ENCODE results near the gene ZNRD2. TPM values are rescaled to one million over a fixed set of nuclear protein-coding genes. Genes with fewer than 3 reads are reported as not detected.

Gene ZNRD2
- total RNA-seq, 4 donors from 2014 or later, result 16.5 to 25.7 (median 25.4) TPM

DNA sequence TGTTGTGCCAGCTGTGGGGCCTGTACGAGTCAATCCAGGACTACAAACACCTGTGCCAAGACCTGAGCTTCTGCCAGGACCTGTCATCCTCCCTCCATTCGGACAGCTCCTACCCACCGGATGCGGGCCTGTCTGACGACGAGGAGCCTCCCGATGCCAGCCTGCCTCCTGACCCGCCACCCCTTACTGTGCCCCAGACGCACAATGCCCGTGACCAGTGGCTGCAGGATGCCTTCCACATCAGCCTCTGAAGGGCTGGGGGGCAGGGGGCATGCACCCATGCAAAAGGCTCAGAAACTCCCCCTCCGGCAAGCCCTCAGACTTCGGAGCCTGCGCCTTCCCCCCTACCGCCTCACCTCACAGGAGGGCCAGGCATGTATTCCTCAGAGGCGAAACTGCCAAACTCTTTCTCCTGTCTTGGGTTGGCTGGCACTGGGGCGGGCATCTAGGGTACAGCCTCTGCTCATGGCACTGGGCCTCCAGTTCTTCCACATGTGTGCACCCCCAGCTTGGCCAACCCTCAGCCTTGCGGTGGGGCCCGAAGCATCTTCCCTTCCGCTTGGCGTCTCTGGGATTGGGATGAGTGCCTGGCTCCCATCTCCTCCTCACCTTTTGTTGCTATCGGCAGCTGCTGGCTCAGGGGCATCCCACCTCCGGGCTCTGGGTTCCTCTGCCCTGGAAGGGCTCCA is 3.3 kb downstream of the ZNRD2 start:
- H3K27ac ChIP-seq, result peak overlapping the region; percentile 90 to 97 (median 94)
- H3K36me3 ChIP-seq, result no peaks in the 10 kb centered on the region
- DNase-seq, result no peak
- peaks cover 10 to 68% (median 45%) of the 10 kb centered on the region in 4 donors for H3K4me1 ChIP-seq
- H3K4me3 ChIP-seq, result peak overlapping the region; percentile 77 to 96 (median 87)
- TF ChIP-seq POLR2A (IDR thresholded peaks at IDR 0.05), result no peak
- TF ChIP-seq CTCF (IDR thresholded peaks at IDR 0.05), result no peak
- no peaks in the 10 kb centered on the region for H3K27me3 ChIP-seq
- H3K9me3 ChIP-seq, result no peaks in the 10 kb centered on the region

- H3K9me3 ChIP-seq, result no peaks in the 10 kb centered on the region
- H3K4me3 ChIP-seq, result peak overlapping the region; percentile 77 to 96 (median 87)
- H3K27me3 ChIP-seq, result no peaks in the 10 kb centered on the region
- DNase-seq, result peak; percentile 84 to 94 (median 94)
- H3K36me3 ChIP-seq, result no peaks in the 10 kb centered on the region
- H3K27ac ChIP-seq, result peak overlapping the region; percentile 90 to 97 (median 94)
- TF ChIP-seq POLR2A (IDR thresholded peaks at IDR 0.05), result peak; percentile 17 to 56
- peak; percentile 88 to 100 (median 95) for TF ChIP-seq CTCF (IDR thresholded peaks at IDR 0.05)
- peaks cover 10 to 67% (median 40%) of the 10 kb centered on the region in 4 donors for H3K4me1 ChIP-seq
These were observed 4.0 kb downstream of the ZNRD2 start for GRCh38 chr11:65574109-65574810.

- Histone ChIP-seq H3K9me3 (no peaks in the 10 kb centered on the region), H3K4me3 (peak overlapping the region; percentile 77 to 96 (median 87)), H3K27me3 (no peaks in the 10 kb centered on the region), H3K4me1 (peaks cover 10 to 73% (median 40%) of the 10 kb centered on the region in 4 donors), H3K36me3 (peaks cover 0 to 7% (median 0%) of the 10 kb centered on the region in 3 donors), H3K27ac (peak overlapping the region; percentile 90 to 97 (median 94))
- TF ChIP-seq CTCF (IDR thresholded peaks at IDR 0.05) (no peak), POLR2A (IDR thresholded peaks at IDR 0.05) (peak; percentile 37 to 45)
- peak; percentile 45 to 86 (median 79) for DNase-seq
These were observed 4.7 kb downstream of the ZNRD2 start for GRCh38 chr11:65574811-65575567.

DNA sequence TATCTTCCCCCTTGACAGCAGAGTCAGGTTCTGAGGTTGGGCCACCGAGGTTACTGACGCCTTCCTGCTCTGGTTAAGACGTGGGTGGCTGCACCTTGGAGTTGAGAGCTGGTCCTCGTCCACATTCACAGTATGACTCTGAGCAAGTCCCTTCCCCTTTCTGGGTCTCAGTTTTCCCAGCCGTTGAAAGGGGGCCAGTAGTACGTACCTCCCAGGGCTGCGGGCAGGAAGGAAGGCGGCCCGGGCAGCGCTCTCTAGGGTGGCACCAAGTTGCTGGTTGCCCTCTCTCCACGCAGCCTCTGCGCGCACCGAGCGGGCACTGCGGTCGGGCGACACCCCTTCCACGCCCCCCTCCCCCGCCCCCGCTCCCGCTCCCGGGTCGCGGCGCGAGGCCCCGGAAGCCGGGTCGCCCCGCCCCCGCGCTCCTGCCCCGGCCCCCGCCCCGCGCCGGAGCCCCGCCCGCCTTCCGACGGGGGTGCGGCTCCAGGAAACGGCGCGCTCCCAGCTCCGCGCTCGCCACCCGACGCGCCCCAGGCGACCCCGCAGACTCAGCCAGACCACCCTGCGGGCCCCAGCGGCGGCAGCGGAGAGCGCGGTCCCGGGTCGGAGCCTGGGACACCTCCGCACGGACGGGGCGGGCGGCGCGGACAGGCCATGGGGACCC is 5.4 kb downstream of the ZNRD2 start, which contains the start of gene EHBP1L1:
Gene EHBP1L1, plus strand, starts transcription at position 486 of the 664 bp plus-strand sequence. CDS start 250 bp downstream, outside the sequence.
- peaks cover 10 to 77% (median 40%) of the 10 kb centered on the region in 4 donors for H3K4me1 ChIP-seq
- TF ChIP-seq POLR2A (IDR thresholded peaks at IDR 0.05), result peak in 1 of 2 donors; percentile 41
- TF ChIP-seq CTCF (IDR thresholded peaks at IDR 0.05), result no peak

More for the DNA sequence above, 5.4 kb downstream of the ZNRD2 start, which contains the start of gene EHBP1L1:
- H3K27ac ChIP-seq, result peak within 1 kb of the TSS; percentile 90 to 97 (median 94)
- H3K9me3 ChIP-seq, result no peaks in the 10 kb centered on the region
- H3K27me3 ChIP-seq, result no peaks in the 10 kb centered on the region
- H3K36me3 ChIP-seq, result peaks cover 0 to 14% (median 0%) of the 10 kb centered on the region in 3 donors
- peak; percentile 80 to 91 (median 91) for DNase-seq
- peak within 1 kb of the TSS; percentile 77 to 96 (median 87) for H3K4me3 ChIP-seq
